ENCODE measurements around the gene FNBP1L.
"Not testable (repeated sequence)": the region's sequence is repeated elsewhere in the genome, so short reads cannot be mapped to it uniquely, and the experiment has no call there.

The FNBP1L gene

GRCh38 chr1:93469223-93469622, 21.3 kb downstream of the FNBP1L start:
- not testable (repeated sequence) for H3K9ac ChIP-seq (ENCODE audit: low read depth, low read length); H3K4me3 ChIP-seq (ENCODE audit: low read depth, low read length); H3K9me3 ChIP-seq (ENCODE audit: control insufficient read depth, insufficient read depth, low read length); H3K4me1 ChIP-seq (ENCODE audit: control insufficient read depth, insufficient read depth, low read length); H3K36me3 ChIP-seq (ENCODE audit: control insufficient read depth, insufficient read depth, low read length); H3K27me3 ChIP-seq (ENCODE audit: control insufficient read depth, insufficient read depth, low read length)

- H3K4me3 ChIP-seq (ENCODE audit: low read depth, low read length) = no peak overlapping the region
- H3K36me3 ChIP-seq (ENCODE audit: control insufficient read depth, insufficient read depth, low read length) = no peaks in the 10 kb centered on the region
- no peaks in the 10 kb centered on the region for H3K9me3 ChIP-seq (ENCODE audit: control insufficient read depth, insufficient read depth, low read length)
- H3K27me3 ChIP-seq (ENCODE audit: control insufficient read depth, insufficient read depth, low read length) = no peaks in the 10 kb centered on the region
- H3K9ac ChIP-seq (ENCODE audit: low read depth, low read length) = no peak overlapping the region
- peaks cover 8% of the 10 kb centered on the region for H3K4me1 ChIP-seq (ENCODE audit: control insufficient read depth, insufficient read depth, low read length)
These were observed 23.4 kb downstream of the FNBP1L start for GRCh38 chr1:93471284-93471683.

- Histone ChIP-seq H3K4me3 (ENCODE audit: low read depth, low read length) (no peak overlapping the region), H3K9ac (ENCODE audit: low read depth, low read length) (no peak overlapping the region), H3K9me3 (ENCODE audit: control insufficient read depth, insufficient read depth, low read length) (no peaks in the 10 kb centered on the region), H3K27me3 (ENCODE audit: control insufficient read depth, insufficient read depth, low read length) (no peaks in the 10 kb centered on the region), H3K4me1 (ENCODE audit: control insufficient read depth, insufficient read depth, low read length) (peaks cover 8% of the 10 kb centered on the region), H3K36me3 (ENCODE audit: control insufficient read depth, insufficient read depth, low read length) (no peaks in the 10 kb centered on the region)
These were observed 24.0 kb downstream of the FNBP1L start for GRCh38 chr1:93471911-93472310.

GRCh38 chr1:93474321-93474720, 26.4 kb downstream of the FNBP1L start:
- no peaks in the 10 kb centered on the region for H3K27me3 ChIP-seq (ENCODE audit: control insufficient read depth, insufficient read depth, low read length)
- H3K4me1 ChIP-seq (ENCODE audit: control insufficient read depth, insufficient read depth, low read length) = peaks cover 8% of the 10 kb centered on the region
- H3K9ac ChIP-seq (ENCODE audit: low read depth, low read length) = no peak overlapping the region
- no peaks in the 10 kb centered on the region for H3K9me3 ChIP-seq (ENCODE audit: control insufficient read depth, insufficient read depth, low read length)
- no peaks in the 10 kb centered on the region for H3K36me3 ChIP-seq (ENCODE audit: control insufficient read depth, insufficient read depth, low read length)
- H3K4me3 ChIP-seq (ENCODE audit: low read depth, low read length) = no peak overlapping the region

GRCh38 chr1:93475681-93476080, 27.8 kb downstream of the FNBP1L start:
- H3K9me3 ChIP-seq (ENCODE audit: control insufficient read depth, insufficient read depth, low read length) = no peaks in the 10 kb centered on the region

GRCh38 chr1:93479133-93479745, 31.3 kb downstream of the FNBP1L start:
- not testable (repeated sequence) for H3K36me3 ChIP-seq (ENCODE audit: control insufficient read depth, insufficient read depth, low read length); H3K9me3 ChIP-seq (ENCODE audit: control insufficient read depth, insufficient read depth, low read length); H3K27me3 ChIP-seq (ENCODE audit: control insufficient read depth, insufficient read depth, low read length); H3K4me3 ChIP-seq (ENCODE audit: low read depth, low read length); H3K4me1 ChIP-seq (ENCODE audit: control insufficient read depth, insufficient read depth, low read length); H3K9ac ChIP-seq (ENCODE audit: low read depth, low read length)

More at GRCh38 chr1:93475681-93476080, 27.8 kb downstream of the FNBP1L start:
- Histone ChIP-seq H3K4me1 (ENCODE audit: control insufficient read depth, insufficient read depth, low read length) (peaks cover 8% of the 10 kb centered on the region), H3K9ac (ENCODE audit: low read depth, low read length) (no peak overlapping the region), H3K27me3 (ENCODE audit: control insufficient read depth, insufficient read depth, low read length) (no peaks in the 10 kb centered on the region), H3K4me3 (ENCODE audit: low read depth, low read length) (no peak overlapping the region), H3K36me3 (ENCODE audit: control insufficient read depth, insufficient read depth, low read length) (no peaks in the 10 kb centered on the region)

GRCh38 chr1:93481899-93482298, 34.0 kb downstream of the FNBP1L start:
- not testable (repeated sequence) for H3K4me1 ChIP-seq (ENCODE audit: control insufficient read depth, insufficient read depth, low read length); H3K9me3 ChIP-seq (ENCODE audit: control insufficient read depth, insufficient read depth, low read length); H3K9ac ChIP-seq (ENCODE audit: low read depth, low read length); H3K27me3 ChIP-seq (ENCODE audit: control insufficient read depth, insufficient read depth, low read length); H3K4me3 ChIP-seq (ENCODE audit: low read depth, low read length); H3K36me3 ChIP-seq (ENCODE audit: control insufficient read depth, insufficient read depth, low read length)

- no peaks in the 10 kb centered on the region for H3K27me3 ChIP-seq (ENCODE audit: control insufficient read depth, insufficient read depth, low read length)
- H3K4me1 ChIP-seq (ENCODE audit: control insufficient read depth, insufficient read depth, low read length) = peaks cover 2% of the 10 kb centered on the region
- H3K9ac ChIP-seq (ENCODE audit: low read depth, low read length) = no peak overlapping the region
- H3K36me3 ChIP-seq (ENCODE audit: control insufficient read depth, insufficient read depth, low read length) = no peaks in the 10 kb centered on the region
- no peaks in the 10 kb centered on the region for H3K9me3 ChIP-seq (ENCODE audit: control insufficient read depth, insufficient read depth, low read length)
- no peak overlapping the region for H3K4me3 ChIP-seq (ENCODE audit: low read depth, low read length)
These were observed 35.3 kb downstream of the FNBP1L start for GRCh38 chr1:93483200-93483599.

- H3K36me3 ChIP-seq (ENCODE audit: control insufficient read depth, insufficient read depth, low read length) = no peaks in the 10 kb centered on the region
- peaks cover 2% of the 10 kb centered on the region for H3K4me1 ChIP-seq (ENCODE audit: control insufficient read depth, insufficient read depth, low read length)
- no peaks in the 10 kb centered on the region for H3K27me3 ChIP-seq (ENCODE audit: control insufficient read depth, insufficient read depth, low read length)
- no peak overlapping the region for H3K4me3 ChIP-seq (ENCODE audit: low read depth, low read length)
- H3K9me3 ChIP-seq (ENCODE audit: control insufficient read depth, insufficient read depth, low read length) = no peaks in the 10 kb centered on the region
- no peak overlapping the region for H3K9ac ChIP-seq (ENCODE audit: low read depth, low read length)
These were observed 35.7 kb downstream of the FNBP1L start for GRCh38 chr1:93483606-93484005.

- no peak overlapping the region for H3K9ac ChIP-seq (ENCODE audit: low read depth, low read length)
- peaks cover 5% of the 10 kb centered on the region for H3K4me1 ChIP-seq (ENCODE audit: control insufficient read depth, insufficient read depth, low read length)
- H3K4me3 ChIP-seq (ENCODE audit: low read depth, low read length) = no peak overlapping the region
- no peaks in the 10 kb centered on the region for H3K27me3 ChIP-seq (ENCODE audit: control insufficient read depth, insufficient read depth, low read length)
- no peaks in the 10 kb centered on the region for H3K9me3 ChIP-seq (ENCODE audit: control insufficient read depth, insufficient read depth, low read length)
- H3K36me3 ChIP-seq (ENCODE audit: control insufficient read depth, insufficient read depth, low read length) = no peaks in the 10 kb centered on the region
These were observed 40.3 kb downstream of the FNBP1L start for GRCh38 chr1:93488207-93488606.

GRCh38 chr1:93489756-93490155, 41.8 kb downstream of the FNBP1L start:
- no peak overlapping the region for H3K9ac ChIP-seq (ENCODE audit: low read depth, low read length)
- H3K4me1 ChIP-seq (ENCODE audit: control insufficient read depth, insufficient read depth, low read length) = peaks cover 7% of the 10 kb centered on the region
- no peak overlapping the region for H3K4me3 ChIP-seq (ENCODE audit: low read depth, low read length)
- no peaks in the 10 kb centered on the region for H3K27me3 ChIP-seq (ENCODE audit: control insufficient read depth, insufficient read depth, low read length)
- no peaks in the 10 kb centered on the region for H3K36me3 ChIP-seq (ENCODE audit: control insufficient read depth, insufficient read depth, low read length)
- H3K9me3 ChIP-seq (ENCODE audit: control insufficient read depth, insufficient read depth, low read length) = no peaks in the 10 kb centered on the region

- H3K4me3 ChIP-seq (ENCODE audit: low read depth, low read length) = no peak overlapping the region
- H3K27me3 ChIP-seq (ENCODE audit: control insufficient read depth, insufficient read depth, low read length) = no peaks in the 10 kb centered on the region
- H3K9ac ChIP-seq (ENCODE audit: low read depth, low read length) = no peak overlapping the region
- no peaks in the 10 kb centered on the region for H3K9me3 ChIP-seq (ENCODE audit: control insufficient read depth, insufficient read depth, low read length)
- H3K4me1 ChIP-seq (ENCODE audit: control insufficient read depth, insufficient read depth, low read length) = peaks cover 7% of the 10 kb centered on the region
- no peaks in the 10 kb centered on the region for H3K36me3 ChIP-seq (ENCODE audit: control insufficient read depth, insufficient read depth, low read length)
These were observed 42.4 kb downstream of the FNBP1L start for GRCh38 chr1:93490357-93490756.

Measured in iPS-15b (cell line).